HT-29 (cell line): Measurements from ENCODE around the gene KBTBD13. TPM values are rescaled to one million over a fixed set of nuclear protein-coding genes. Genes with fewer than 3 reads are reported as not detected.

ENCODE experiments used
- DNase-seq: peaks from one replicate; pipeline ENCODE4 v3.0.0-alpha.2; 2015; ENCODE audit warnings: low spot score
- total RNA-seq: library from RNA; depleted of rRNA; stranded (reverse); fragments of >200 nt; shearing (Covaris generic); gene quantifications from 2 replicates; pipeline ENCODE4 v1.2.3, GENCODE V29; 2014

Gene KBTBD13
- total RNA-seq, 1 experiment from 2014 or later, result not detected

DNA sequence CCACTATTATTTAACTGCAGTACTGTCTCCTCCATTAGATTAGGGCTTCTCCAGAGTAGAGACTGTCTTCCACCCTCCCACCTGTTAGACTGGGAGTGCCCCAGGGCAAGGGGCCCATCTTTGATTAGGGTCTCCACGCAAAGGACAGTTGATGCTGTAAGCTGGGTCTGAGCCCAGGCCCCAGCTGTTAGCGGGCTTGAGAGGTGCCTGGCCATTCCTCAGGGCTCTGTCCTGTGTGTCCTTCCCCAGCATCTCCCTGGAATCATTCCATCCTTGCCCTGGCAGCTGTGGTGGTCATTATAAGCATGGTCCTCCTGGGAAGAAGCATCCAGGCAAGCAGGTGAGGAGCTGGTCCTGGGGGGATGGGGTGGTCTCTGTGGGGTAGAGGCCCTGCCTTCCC lies 25.3 kb upstream of the KBTBD13 start:
- no peak for DNase-seq

DNA sequence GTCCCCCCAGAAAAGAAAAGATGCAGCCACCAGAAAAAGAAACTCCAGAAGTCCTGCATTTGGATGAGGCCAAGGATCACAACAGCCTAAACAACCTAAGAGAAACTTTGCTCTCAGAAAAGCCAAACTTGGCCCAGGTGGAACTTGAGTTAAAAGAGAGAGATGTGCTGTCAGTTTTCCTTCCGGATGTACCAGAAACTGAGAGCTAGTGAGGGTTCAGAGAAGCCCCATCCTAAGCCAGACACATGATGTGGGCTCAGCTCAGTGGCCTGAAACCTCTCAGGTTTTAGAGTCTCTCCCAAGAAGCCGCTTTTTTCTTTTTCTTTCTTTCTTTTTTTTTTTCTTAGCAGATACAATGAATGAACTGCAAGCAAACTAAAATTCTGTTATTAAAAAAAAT lies 23.6 kb upstream of the KBTBD13 start:
- no peak for DNase-seq

- DNase-seq, result peak; percentile 94
These were observed 22.0 kb upstream of the KBTBD13 start for GRCh38 chr15:65054333-65055200.

DNA sequence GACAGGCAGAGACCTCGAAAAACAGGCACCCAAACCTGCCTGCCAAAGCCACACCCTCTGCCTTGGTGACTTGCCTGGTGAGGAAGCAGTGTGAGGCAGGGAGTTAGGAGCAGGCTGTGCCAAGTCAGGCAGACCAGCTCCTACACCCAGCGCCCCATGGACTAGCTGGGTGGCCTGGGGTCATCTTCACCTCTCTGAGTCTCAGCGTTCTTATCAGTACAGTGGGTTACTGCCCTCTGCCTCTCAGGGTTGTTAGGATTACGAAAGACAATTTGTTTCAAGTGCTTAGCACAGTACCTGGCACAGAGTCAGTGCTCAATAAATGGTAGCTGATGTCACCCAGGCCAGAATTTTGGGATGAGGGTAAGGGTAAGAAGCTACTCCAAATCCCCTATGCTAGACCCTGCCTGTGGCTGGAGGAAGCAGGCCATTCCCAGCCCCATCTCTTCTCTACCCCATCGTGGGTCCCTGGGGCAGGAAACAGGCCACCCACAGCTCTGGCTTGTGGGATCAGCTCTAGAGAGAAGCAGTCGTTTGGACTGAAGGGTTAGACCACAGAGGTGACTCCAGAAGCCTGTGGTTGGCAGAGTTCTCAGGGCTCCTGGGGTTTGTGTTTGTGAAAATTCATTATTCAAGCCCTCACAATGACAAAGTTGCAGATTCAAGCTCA lies 21.2 kb upstream of the KBTBD13 start:
- DNase-seq, result peak; percentile 40

GRCh38 chr15:65056106-65056505 lies 20.4 kb upstream of the KBTBD13 start:
- DNase-seq, result no peak

- peak; percentile 97 for DNase-seq
These were observed 19.5 kb upstream of the KBTBD13 start for GRCh38 chr15:65056868-65057548.

- DNase-seq, result no peak
These were observed 19.0 kb upstream of the KBTBD13 start for GRCh38 chr15:65057549-65057940.

GRCh38 chr15:65058394-65059368 lies 17.9 kb upstream of the KBTBD13 start:
- no peak for DNase-seq

GRCh38 chr15:65059369-65059750 lies 17.2 kb upstream of the KBTBD13 start:
- DNase-seq, result no peak

GRCh38 chr15:65059931-65060596 lies 16.5 kb upstream of the KBTBD13 start:
- DNase-seq, result no peak

GRCh38 chr15:65060641-65061397 lies 15.7 kb upstream of the KBTBD13 start:
- DNase-seq, result no peak

DNA sequence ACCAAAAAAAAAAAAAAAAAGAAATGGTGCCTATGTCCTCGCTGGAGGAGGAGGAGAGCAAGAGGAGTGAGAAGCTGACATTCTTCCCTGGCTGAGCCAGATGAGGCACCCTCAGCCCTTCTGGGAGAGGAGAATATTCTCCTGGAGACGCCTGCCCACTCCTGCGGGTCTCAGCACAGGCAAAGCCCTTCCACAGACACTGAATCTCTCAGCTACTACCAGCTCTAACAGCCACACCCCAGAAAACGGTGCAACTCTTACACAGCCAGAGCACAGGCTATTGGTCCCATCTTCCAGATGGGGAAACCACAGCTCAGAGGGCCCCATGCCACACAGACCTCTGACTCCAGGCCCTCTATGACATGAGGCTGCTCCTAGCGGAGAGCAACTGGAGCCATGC lies 14.5 kb upstream of the KBTBD13 start:
- no peak for DNase-seq

DNA sequence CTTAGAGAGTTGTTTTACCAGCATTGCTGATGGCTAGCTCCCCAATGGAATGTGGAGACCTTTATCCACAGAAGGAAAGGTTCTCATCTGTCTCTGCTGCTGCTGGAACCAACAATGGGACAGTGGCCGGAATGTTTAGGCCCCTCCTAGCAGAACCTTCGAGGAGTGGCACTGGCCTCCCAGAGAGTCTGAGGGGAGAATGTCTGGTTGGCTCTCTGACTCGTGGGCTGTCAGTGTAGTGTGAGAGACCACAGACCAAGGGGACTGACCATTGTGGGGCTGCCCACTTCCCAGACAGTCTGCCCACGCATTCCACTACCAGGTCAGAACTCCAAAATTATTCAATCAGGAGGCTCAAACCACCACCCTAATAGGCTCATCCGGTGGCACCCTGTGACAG lies 13.8 kb upstream of the KBTBD13 start:
- no peak for DNase-seq

- no peak for DNase-seq
These were observed 10.4 kb upstream of the KBTBD13 start for GRCh38 chr15:65066001-65066634.

DNA sequence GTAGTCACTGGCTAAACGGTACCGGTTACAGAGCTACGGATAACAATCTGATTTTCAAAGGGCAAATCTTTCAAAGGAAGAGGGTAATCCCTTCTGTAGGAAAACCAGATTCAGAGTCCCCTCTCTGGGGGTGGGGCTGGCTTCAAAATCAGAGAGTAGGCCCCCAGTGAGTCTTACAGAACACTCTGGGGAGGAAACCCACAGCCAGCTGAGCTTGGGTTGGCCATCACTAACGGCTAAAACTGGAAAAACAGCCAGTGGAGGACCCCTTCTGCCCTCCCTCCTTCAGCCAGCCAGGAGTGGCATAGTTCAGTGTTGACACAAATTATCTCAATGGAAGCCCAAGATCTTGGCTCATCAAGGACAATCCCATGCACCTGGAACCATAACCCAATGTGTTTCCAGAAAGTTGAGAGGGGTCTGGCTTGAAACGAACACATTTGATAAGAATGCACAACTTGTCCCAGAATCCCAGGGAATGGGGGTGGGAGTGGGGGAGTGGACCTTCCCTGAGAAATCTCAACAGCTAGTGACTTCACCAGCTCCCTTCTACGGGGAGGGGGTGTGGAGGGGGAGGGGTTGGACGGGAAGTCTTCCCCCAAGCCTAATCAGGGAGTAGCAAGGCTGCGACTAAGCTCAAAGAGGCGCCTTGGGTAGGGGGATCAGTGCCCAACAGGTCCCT lies 9.8 kb upstream of the KBTBD13 start:
- DNase-seq, result no peak

GRCh38 chr15:65067317-65067644 lies 9.3 kb upstream of the KBTBD13 start:
- no peak for DNase-seq

GRCh38 chr15:65067645-65068402 lies 8.7 kb upstream of the KBTBD13 start, which contains the start of gene RASL12:
RASL12 (minus strand) TSS chr15:65067991; CDS start chr15:65067835, 156 bp downstream.
- DNase-seq, result no peak

GRCh38 chr15:65068403-65068788 lies 8.2 kb upstream of the KBTBD13 start:
- DNase-seq, result no peak
